HEK293 (cell line): ENCODE data around the gene POLR2E.

Experiments
- CTCF ChIA-PET: fragments of 350-600 bp; formaldehyde crosslinking; extraction: SDS; loops from one replicate; lab custom pipeline; 2021; ENCODE audit warnings: antibody characterized with exemption; lab: Yijun Ruan, JAX
- POLR2A ChIA-PET: fragments of 300-600 bp; formaldehyde crosslinking; extraction: SDS; loops from one replicate; lab custom pipeline; 2020; ENCODE audit warnings: antibody characterized with exemption, inconsistent platforms; lab: Yijun Ruan, JAX
- H3K27ac ChIP-seq: fragments of 200-500 bp; sonication (Bioruptor generic); 2 replicates; pipeline ENCODE4 v1.5.1; 2014; ENCODE audit warnings: low read depth, low read length, control low read depth, inconsistent platforms; ENCODE audit errors: extremely low read depth
- H3K36me3 ChIP-seq, 2 experiments: fragments of 200-500 bp in 1 of 2; sonication (Bioruptor generic) in 1 of 2; 1 replicate in 1 of 2; 2 replicates in 1 of 2; pipeline ENCODE4 v1.5.1; 2014 to 2017; ENCODE audit warnings: inconsistent platforms in 2 of 2, low read length in 2 of 2; ENCODE audit not compliant: control insufficient read depth in 2 of 2, insufficient read depth in 1 of 2
- H3K4me1 ChIP-seq: fragments of 200-500 bp; sonication (Bioruptor generic); 2 replicates; pipeline ENCODE4 v1.5.1; 2014; ENCODE audit warnings: mild to moderate bottlenecking, low read length, inconsistent platforms; ENCODE audit not compliant: control insufficient read depth, insufficient read depth
- H3K4me3 ChIP-seq: 2 replicates; pipeline ENCODE4 v1.5.1; 2011; ENCODE audit warnings: low read depth, mild to moderate bottlenecking, control low read depth, low read length, moderate library complexity
- H3K9me3 ChIP-seq: fragments of 200-500 bp; sonication (Bioruptor generic); 2 replicates; pipeline ENCODE4 v1.5.1; 2014; ENCODE audit warnings: low read depth, low read length, inconsistent platforms; ENCODE audit not compliant: control insufficient read depth, insufficient read depth
- BCL11A ChIP-seq: fragments of 450-650 bp; formaldehyde crosslinking; IDR thresholded peaks from 2 replicates; pipeline ENCODE4 v1.5.1; 2016; ENCODE audit warnings: low read depth, missing biosample characterization, missing genetic modification characterization
- EGR2 ChIP-seq: fragments of 450-650 bp; formaldehyde crosslinking; IDR thresholded peaks from 2 replicates; pipeline ENCODE4 v1.5.1; 2016; ENCODE audit warnings: low read depth, missing biosample characterization, missing genetic modification characterization
- GLIS2 ChIP-seq: fragments of 450-650 bp; formaldehyde crosslinking; IDR thresholded peaks from 2 replicates; pipeline ENCODE4 v1.5.1; 2016; ENCODE audit warnings: missing biosample characterization, missing genetic modification characterization
- KLF10 ChIP-seq: fragments of 450-650 bp; IDR thresholded peaks from 2 replicates; pipeline ENCODE4 v1.5.1; 2018; ENCODE audit warnings: missing biosample characterization, mild to moderate bottlenecking, missing genetic modification characterization
- KLF16 ChIP-seq: fragments of 450-650 bp; formaldehyde crosslinking; IDR thresholded peaks from 2 replicates; pipeline ENCODE4 v1.5.1; 2017; ENCODE audit warnings: missing biosample characterization, missing genetic modification characterization
- KLF17 ChIP-seq: fragments of 450-650 bp; formaldehyde crosslinking; IDR thresholded peaks from 2 replicates; pipeline ENCODE4 v1.5.1; 2016; ENCODE audit warnings: missing biosample characterization, missing genetic modification characterization
- SCRT2 ChIP-seq: fragments of 450-650 bp; formaldehyde crosslinking; IDR thresholded peaks from 2 replicates; pipeline ENCODE4 v1.5.1; 2016; ENCODE audit warnings: missing biosample characterization, missing genetic modification characterization
- SP3 ChIP-seq: fragments of 450-650 bp; formaldehyde crosslinking; IDR thresholded peaks from 2 replicates; pipeline ENCODE4 v1.5.1; 2016; ENCODE audit warnings: missing biosample characterization, missing genetic modification characterization
- ZBTB6 ChIP-seq: fragments of 450-650 bp; formaldehyde crosslinking; IDR thresholded peaks from 2 replicates; pipeline ENCODE4 v1.5.1; 2017; ENCODE audit warnings: missing biosample characterization, missing genetic modification characterization
- ZBTB7A ChIP-seq: fragments of 450-650 bp; formaldehyde crosslinking; IDR thresholded peaks from 2 replicates; pipeline ENCODE4 v1.5.1; 2016; ENCODE audit warnings: low read depth, missing biosample characterization, missing genetic modification characterization
- ZFHX2 ChIP-seq: fragments of 450-650 bp; formaldehyde crosslinking; conservative IDR thresholded peaks from 2 replicates; pipeline ENCODE4 v1.5.1; 2016; ENCODE audit warnings: missing biosample characterization, missing genetic modification characterization
- ZNF10 ChIP-seq: fragments of 450-650 bp; formaldehyde crosslinking; IDR thresholded peaks from 2 replicates; pipeline ENCODE4 v1.5.1; 2017; ENCODE audit warnings: missing biosample characterization, missing genetic modification characterization
- ZNF148 ChIP-seq: fragments of 450-650 bp; formaldehyde crosslinking; IDR thresholded peaks from 2 replicates; pipeline ENCODE4 v1.5.0; 2017; ENCODE audit warnings: missing biosample characterization, missing genetic modification characterization, borderline replicate concordance
- ZNF239 ChIP-seq: fragments of 450-650 bp; formaldehyde crosslinking; IDR thresholded peaks from 2 replicates; pipeline ENCODE4 v1.5.1; 2016; ENCODE audit warnings: missing biosample characterization, missing genetic modification characterization
- ZNF26 ChIP-seq: fragments of 450-650 bp; formaldehyde crosslinking; IDR thresholded peaks from 2 replicates; pipeline ENCODE4 v1.5.1; 2016; ENCODE audit warnings: missing biosample characterization, missing genetic modification characterization
- ZNF266 ChIP-seq: fragments of 450-650 bp; formaldehyde crosslinking; IDR thresholded peaks from 2 replicates; pipeline ENCODE4 v1.5.1; 2016; ENCODE audit warnings: missing biosample characterization, missing genetic modification characterization, low read depth
- ZNF391 ChIP-seq: fragments of 450-650 bp; formaldehyde crosslinking; IDR thresholded peaks from 2 replicates; pipeline ENCODE4 v1.5.1; 2016; ENCODE audit warnings: low read depth, missing biosample characterization, missing genetic modification characterization, borderline replicate concordance
- ZNF518A ChIP-seq: fragments of 450-650 bp; formaldehyde crosslinking; conservative IDR thresholded peaks from 2 replicates; pipeline ENCODE4 v1.5.1; 2016; ENCODE audit warnings: low read depth, missing biosample characterization, missing genetic modification characterization
- ZNF610 ChIP-seq: fragments of 450-650 bp; formaldehyde crosslinking; IDR thresholded peaks from 2 replicates; pipeline ENCODE4 v1.5.1; 2016; ENCODE audit warnings: missing biosample characterization, missing genetic modification characterization, borderline replicate concordance
- ZNF660 ChIP-seq: fragments of 450-650 bp; IDR thresholded peaks from 2 replicates; pipeline ENCODE4 v1.5.1; 2018; ENCODE audit warnings: missing biosample characterization, mild to moderate bottlenecking, missing genetic modification characterization
- ZSCAN23 ChIP-seq: fragments of 450-650 bp; formaldehyde crosslinking; IDR thresholded peaks from 2 replicates; pipeline ENCODE4 v1.5.1; 2016; ENCODE audit warnings: missing biosample characterization, missing genetic modification characterization

POLR2E gene

GRCh38 chr19:1082165-1082927 lies 12.8 kb downstream of the POLR2E start (continued):
- peak; percentile 85 for TF ChIP-seq SP3
- TF ChIP-seq ZSCAN23 (tag by site-specific recombination): no peak
- peak; percentile 99 for TF ChIP-seq KLF17 (tag by site-specific recombination)
- peak; percentile 90 for TF ChIP-seq KLF10 (tag by site-specific recombination)
- TF ChIP-seq GLIS2: peak; percentile 46; the same call in 1 of the 2 replicates
- TF ChIP-seq ZBTB7A (tag by site-specific recombination): peak; percentile 72

GRCh38 chr19:1081301-1082164 lies 13.6 kb downstream of the POLR2E start:
- Histone ChIP-seq H3K9me3 (no peaks in the 10 kb centered on the region), H3K4me1 (no peaks in the 10 kb centered on the region), H3K27ac (no peak overlapping the region), H3K4me3 (no peak overlapping the region), H3K36me3 (peaks cover 0 to 10% of the 10 kb centered on the region in 2 experiments; a peak in 1 of 3 replicates)
- ChIA-PET CTCF (interaction anchor here (0.5 to 0.6 kb wide), 3 partner anchors 17 to 1243 kb away, joined by 3 to 5 read pairs (median 3); no protein-coding TSS in a partner anchor), POLR2A (interaction anchor here (0.9 to 1.9 kb wide), 5 partner anchors 9 to 187 kb away, joined by 3 to 7 read pairs (median 5); partner anchors contain the start of genes CIRBP and GPX4)
- TF ChIP-seq ZNF266 (tag by site-specific recombination): no peak
- no peak for TF ChIP-seq ZNF239 (tag by site-specific recombination)
- TF ChIP-seq ZNF518A (tag by site-specific recombination): no peak
- peak; percentile 52 for TF ChIP-seq ZFHX2 (tag by site-specific recombination)
- TF ChIP-seq GLIS2: peak; percentile 31; the same call in 1 of the 2 replicates
- no peak for TF ChIP-seq ZNF610 (tag by site-specific recombination)
- no peak for TF ChIP-seq KLF16
- TF ChIP-seq SCRT2: no peak
- TF ChIP-seq ZNF10: no peak
- TF ChIP-seq EGR2 (tag by site-specific recombination): peak; percentile 42; the same call in 1 of the 2 replicates
- TF ChIP-seq ZNF148: no peak
- TF ChIP-seq ZBTB6 (tag by site-specific recombination): no peak
- TF ChIP-seq ZNF660: no peak
- TF ChIP-seq ZNF391 (tag by site-specific recombination): no peak
- no peak for TF ChIP-seq BCL11A (tag by site-specific recombination)
- TF ChIP-seq ZNF26: no peak
